Panc1 (cell line): ENCODE results near the gene RFPL1.

Experiments used
- CTCF ChIP-seq: fragments of 450-650 bp; IDR thresholded peaks from 2 replicates; pipeline ENCODE4 v1.5.1; 2017; ENCODE audit warnings: mild to moderate bottlenecking
- POLR2AphosphoS5 ChIP-seq: IDR thresholded peaks from 2 replicates; pipeline ENCODE4 v1.6.1; 2012; ENCODE audit warnings: mild to moderate bottlenecking, low read depth, low read length, moderate library complexity

- no peak for TF ChIP-seq CTCF
- TF ChIP-seq POLR2AphosphoS5: no peak
Measured at GRCh38 chr22:29443452-29443851, 5.1 kb downstream of the RFPL1 start.
